Loucy (cell line): ENCODE measurements around the gene SAMD4B.

Experiments
- H2AFZ ChIP-seq: fragments of 200-600 bp; sonication (generic); 2 replicates; pipeline ENCODE4 v1.6.0; 2016; ENCODE audit warnings: antibody characterized with exemption, mild to moderate bottlenecking, low read length, moderate library complexity
- H3F3A ChIP-seq: fragments of 200-600 bp; 2 replicates; pipeline ENCODE4 v1.6.0; 2016; ENCODE audit warnings: antibody characterized with exemption, low read depth, mild to moderate bottlenecking
- H3K27me3 ChIP-seq: fragments of 200-600 bp; sonication (generic); 2 replicates; pipeline ENCODE4 v1.6.1; 2014; ENCODE audit warnings: low read length, mild to moderate bottlenecking; ENCODE audit not compliant: insufficient read depth, poor library complexity, severe bottlenecking
- H3K36me3 ChIP-seq: fragments of 200-600 bp; sonication (generic); 2 replicates; pipeline ENCODE4 v1.6.1; 2016; ENCODE audit warnings: low read length; ENCODE audit not compliant: insufficient read depth
- H3K4me1 ChIP-seq: fragments of 200-600 bp; sonication (generic); 2 replicates; pipeline ENCODE4 v1.5.1; 2014; ENCODE audit warnings: low read length, mild to moderate bottlenecking; ENCODE audit not compliant: insufficient read depth, poor library complexity, severe bottlenecking
- H3K4me2 ChIP-seq: fragments of 200-600 bp; sonication (generic); 2 replicates; pipeline ENCODE4 v1.6.0; 2014; ENCODE audit warnings: antibody characterized with exemption, low read length, low read depth, mild to moderate bottlenecking; ENCODE audit not compliant: poor library complexity, severe bottlenecking
- H3K4me3 ChIP-seq: fragments of 200-600 bp; sonication (generic); 2 replicates; pipeline ENCODE4 v1.5.1; 2014; ENCODE audit warnings: low read length, mild to moderate bottlenecking, mixed read lengths; ENCODE audit not compliant: poor library complexity, severe bottlenecking
- H3K79me2 ChIP-seq: fragments of 200-600 bp; sonication (generic); 2 replicates; pipeline ENCODE4 v1.6.1; 2014; ENCODE audit warnings: low read length; ENCODE audit not compliant: insufficient read depth
- H3K9ac ChIP-seq: fragments of 200-600 bp; sonication (generic); 2 replicates; pipeline ENCODE4 v1.6.0; 2014; ENCODE audit warnings: mild to moderate bottlenecking, low read depth, low read length, moderate library complexity; ENCODE audit not compliant: poor library complexity, severe bottlenecking
- H3K9me2 ChIP-seq: fragments of 200-600 bp; sonication (generic); replicated peaks from 2 replicates; pipeline ENCODE4 v1.6.1; 2016; ENCODE audit warnings: low read depth, low read length, mixed read lengths
- H3K9me3 ChIP-seq: fragments of 200-600 bp; sonication (generic); 2 replicates; pipeline ENCODE4 v1.6.1; 2014; ENCODE audit warnings: mild to moderate bottlenecking, antibody characterized with exemption, low read length, low read depth; ENCODE audit not compliant: insufficient read depth
- H4K20me1 ChIP-seq: fragments of 200-600 bp; sonication (generic); 2 replicates; pipeline ENCODE4 v1.6.0; 2014; ENCODE audit warnings: antibody characterized with exemption, low read length, mild to moderate bottlenecking; ENCODE audit not compliant: insufficient read depth, poor library complexity, severe bottlenecking
- CTCF ChIP-seq: fragments of 200-600 bp; sonication (generic); conservative IDR thresholded peaks from 2 replicates; pipeline ENCODE4 v1.5.1; 2014; ENCODE audit warnings: mild to moderate bottlenecking, antibody characterized with exemption, low read length
- EZH2phosphoT487 ChIP-seq: fragments of 200-600 bp; IDR thresholded peaks from 2 replicates; pipeline ENCODE4 v1.6.1; 2018; ENCODE audit warnings: antibody characterized with exemption, mild to moderate bottlenecking, moderate library complexity, borderline replicate concordance

The SAMD4B gene

GRCh38 chr19:39426170-39426569 is 83.9 kb downstream of the SAMD4B start:
- Histone ChIP-seq H3K9ac (no peak overlapping the region), H4K20me1 (no peaks in the 10 kb centered on the region), H3K9me2 (no peaks in the 10 kb centered on the region), H3K79me2 (no peaks in the 10 kb centered on the region), H3K4me3 (no peak overlapping the region), H3K9me3 (no peaks in the 10 kb centered on the region), H3K4me1 (no peaks in the 10 kb centered on the region), H3K4me2 (no peak overlapping the region), H3K36me3 (peaks cover 10% of the 10 kb centered on the region; the same call in 1 of the 2 replicates), H2AFZ (no peak overlapping the region), H3K27me3 (no peaks in the 10 kb centered on the region), H3F3A (no peaks in the 10 kb centered on the region)
- no peak for TF ChIP-seq EZH2phosphoT487
- no peak for TF ChIP-seq CTCF

- Histone ChIP-seq H3K9me3 (no peaks in the 10 kb centered on the region), H2AFZ (no peak overlapping the region), H3K9ac (no peak overlapping the region), H3K27me3 (no peaks in the 10 kb centered on the region), H3K79me2 (peaks cover 5% of the 10 kb centered on the region; the same call in 1 of the 2 replicates), H3K36me3 (peaks cover 13% of the 10 kb centered on the region; the same call in 1 of the 2 replicates), H3K9me2 (no peaks in the 10 kb centered on the region), H4K20me1 (peaks cover 5% of the 10 kb centered on the region), H3K4me1 (no peaks in the 10 kb centered on the region), H3K4me2 (no peak overlapping the region), H3F3A (no peaks in the 10 kb centered on the region), H3K4me3 (no peak overlapping the region)
- TF ChIP-seq EZH2phosphoT487 (no peak), CTCF (no peak)
These were observed 85.5 kb downstream of the SAMD4B start for GRCh38 chr19:39427707-39428106.

- Histone ChIP-seq H2AFZ (no peak overlapping the region), H3K36me3 (peaks cover 18% of the 10 kb centered on the region), H3K4me2 (no peak overlapping the region)
These were observed 86.3 kb downstream of the SAMD4B start for GRCh38 chr19:39428283-39429112.

More at GRCh38 chr19:39428283-39429112, 86.3 kb downstream of the SAMD4B start:
- Histone ChIP-seq H3K4me3 (no peak overlapping the region), H3K9me3 (no peaks in the 10 kb centered on the region), H4K20me1 (peaks cover 13% of the 10 kb centered on the region), H3K9me2 (no peaks in the 10 kb centered on the region), H3K79me2 (peaks cover 13% of the 10 kb centered on the region), H3F3A (no peaks in the 10 kb centered on the region), H3K27me3 (no peaks in the 10 kb centered on the region), H3K9ac (no peak overlapping the region), H3K4me1 (peaks cover 2% of the 10 kb centered on the region)
- TF ChIP-seq CTCF = no peak
- TF ChIP-seq EZH2phosphoT487 = no peak
